ENCODE data around the gene KNG1. TPM values are rescaled to one million over a fixed set of nuclear protein-coding genes. Genes with fewer than 3 reads are reported as not detected.

Gene KNG1
- total RNA-seq, 6 experiments from 2014 or later = 432 to 1,537 (median 1,171) TPM

- TF ChIP-seq CTCF (IDR thresholded peaks at IDR 0.05) = no peak
- no peak for TF ChIP-seq POLR2A (IDR thresholded peaks at IDR 0.05)
- DNase-seq (no peak), ATAC-seq (no peak)
- H3K4me3 ChIP-seq = no peak overlapping the region
- no peaks in the 10 kb centered on the region for H3K27me3 ChIP-seq
- peaks cover 0 to 69% (median 27%) of the 10 kb centered on the region in 4 donors for H3K36me3 ChIP-seq
- 79% methylated on average over 3 of the region's 3 CpGs for WGBS (ENCODE audit: insufficient coverage, low coverage, low lambda C conversion rate, missing lambda C conversion rate)
- peaks cover 0 to 17% (median 0%) of the 10 kb centered on the region in 4 donors for H3K4me1 ChIP-seq
- H3K9me3 ChIP-seq = no peaks in the 10 kb centered on the region
- intact Hi-C loops (cut with DNase I) = no loop called here
- no peak overlapping the region for H3K27ac ChIP-seq
These were observed 46.1 kb upstream of the KNG1 start for GRCh38 chr3:186671051-186671450.

GRCh38 chr3:186678604-186679003, 38.6 kb upstream of the KNG1 start:
- peak overlapping the region; percentile 14 to 85 (median 59) for H3K27ac ChIP-seq
- no peaks in the 10 kb centered on the region for H3K9me3 ChIP-seq
- H3K36me3 ChIP-seq = peaks cover 0 to 40% (median 9%) of the 10 kb centered on the region in 4 donors
- DNase-seq = no peak
- intact Hi-C loops (cut with DNase I) = no loop called here
- ATAC-seq = peak; percentile 56 to 67 (median 60)
- peaks cover 0 to 4% (median 0%) of the 10 kb centered on the region in 4 donors for H3K4me1 ChIP-seq
- H3K4me3 ChIP-seq = no peak overlapping the region
- no peaks in the 10 kb centered on the region for H3K27me3 ChIP-seq
- TF ChIP-seq CTCF (IDR thresholded peaks at IDR 0.05) (no peak), POLR2A (IDR thresholded peaks at IDR 0.05) (no peak)

- Histone ChIP-seq H3K9me3 (no peaks in the 10 kb centered on the region), H3K4me1 (peaks cover 0 to 4% (median 0%) of the 10 kb centered on the region in 4 donors), H3K27me3 (no peaks in the 10 kb centered on the region), H3K4me3 (no peak overlapping the region), H3K36me3 (peaks cover 0 to 35% (median 7%) of the 10 kb centered on the region in 4 donors), H3K27ac (peak overlapping the region; percentile 14 to 85 (median 59))
- 15% methylated on average over 1 of the region's 1 CpG for WGBS (ENCODE audit: insufficient coverage, low coverage, low lambda C conversion rate, missing lambda C conversion rate)
- ATAC-seq (peak; percentile 85 to 96 (median 92)), DNase-seq (peak; percentile 44 to 76 (median 51))
- intact Hi-C loops (cut with DNase I) = no loop called here
- TF ChIP-seq CTCF (IDR thresholded peaks at IDR 0.05) (no peak), POLR2A (IDR thresholded peaks at IDR 0.05) (no peak)
These were observed 38.0 kb upstream of the KNG1 start for GRCh38 chr3:186679151-186679550.

- no peaks in the 10 kb centered on the region for H3K9me3 ChIP-seq
- intact Hi-C loops (cut with DNase I) = no loop called here
- peaks cover 0 to 19% (median 2%) of the 10 kb centered on the region in 4 donors for H3K36me3 ChIP-seq
- H3K4me1 ChIP-seq = peaks cover 0 to 4% (median 0%) of the 10 kb centered on the region in 4 donors
- 100% methylated on average over 1 of the region's 1 CpG for WGBS (ENCODE audit: insufficient coverage, low coverage, low lambda C conversion rate, missing lambda C conversion rate)
- no peaks in the 10 kb centered on the region for H3K27me3 ChIP-seq
- H3K27ac ChIP-seq = no peak overlapping the region
- no peak overlapping the region for H3K4me3 ChIP-seq
- no peak for TF ChIP-seq POLR2A (IDR thresholded peaks at IDR 0.05)
- TF ChIP-seq CTCF (IDR thresholded peaks at IDR 0.05) = no peak
- no peak for ATAC-seq
- DNase-seq = no peak
These were observed 36.3 kb upstream of the KNG1 start for GRCh38 chr3:186680869-186681268.

- Histone ChIP-seq H3K36me3 (no peaks in the 10 kb centered on the region), H3K27me3 (no peaks in the 10 kb centered on the region), H3K4me3 (no peak overlapping the region), H3K9me3 (no peaks in the 10 kb centered on the region), H3K4me1 (peaks cover 0 to 4% (median 0%) of the 10 kb centered on the region in 4 donors), H3K27ac (no peak overlapping the region)
- no peak for ATAC-seq
- no peak for TF ChIP-seq POLR2A (IDR thresholded peaks at IDR 0.05)
- TF ChIP-seq CTCF (IDR thresholded peaks at IDR 0.05) = no peak
- 67% methylated on average over 3 of the region's 3 CpGs for WGBS (ENCODE audit: insufficient coverage, low coverage, low lambda C conversion rate, missing lambda C conversion rate)
- intact Hi-C loops (cut with DNase I) = no loop called here
- no peak for DNase-seq
These were observed 34.3 kb upstream of the KNG1 start for GRCh38 chr3:186682812-186683211.
